GM18861 (cell line): ENCODE results near the gene EREG.

ENCODE experiments used
- ATAC-seq: cut with Tn5 transposase; IDR thresholded peaks from one replicate; pipeline ENCODE4 v1.9.1; 2021; ENCODE audit not compliant: unreplicated experiment

The EREG gene, protein sequence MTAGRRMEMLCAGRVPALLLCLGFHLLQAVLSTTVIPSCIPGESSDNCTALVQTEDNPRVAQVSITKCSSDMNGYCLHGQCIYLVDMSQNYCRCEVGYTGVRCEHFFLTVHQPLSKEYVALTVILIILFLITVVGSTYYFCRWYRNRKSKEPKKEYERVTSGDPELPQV

DNA sequence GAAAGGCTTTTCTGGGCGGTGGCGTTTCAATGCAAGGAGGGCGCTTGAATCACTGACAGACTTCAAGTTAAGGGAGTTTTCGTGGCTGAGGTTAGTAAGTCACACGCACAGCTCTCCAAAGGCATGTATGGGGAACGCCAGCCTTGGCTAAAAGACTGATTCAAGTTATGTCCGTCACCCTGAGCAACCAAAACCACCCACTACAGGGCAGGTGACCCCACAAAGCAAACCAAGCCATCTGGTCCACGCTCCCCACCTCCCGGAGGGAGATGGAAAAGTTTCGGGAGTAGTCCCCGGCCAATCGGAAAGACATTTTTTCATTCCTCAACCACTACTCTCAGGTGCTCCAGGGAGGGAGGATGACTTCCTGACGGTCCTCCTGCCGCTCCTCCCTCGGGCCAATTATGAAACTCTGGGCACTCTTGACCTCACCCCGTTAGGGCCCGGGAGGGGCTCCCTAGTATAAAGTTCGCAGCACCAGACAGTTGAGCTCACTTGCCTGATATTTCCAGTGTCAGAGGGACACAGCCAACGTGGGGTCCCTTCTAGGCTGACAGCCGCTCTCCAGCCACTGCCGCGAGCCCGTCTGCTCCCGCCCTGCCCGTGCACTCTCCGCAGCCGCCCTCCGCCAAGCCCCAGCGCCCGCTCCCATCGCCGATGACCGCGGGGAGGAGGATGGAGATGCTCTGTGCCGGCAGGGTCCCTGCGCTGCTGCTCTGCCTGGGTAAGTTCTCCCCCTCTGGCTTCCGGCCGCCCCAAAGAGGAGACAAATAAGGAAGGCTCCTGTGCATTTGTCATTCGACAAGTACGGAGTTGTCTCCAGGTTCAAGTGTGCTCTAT lies at the start of gene EREG:
EREG (plus strand) TSS at position 494 of the 840 bp plus-strand sequence; CDS start at position 658, 164 bp downstream.
- no peak for ATAC-seq

GRCh38 chr4:74315376-74315775 lies 49.6 kb upstream of the EREG start:
- no peak for ATAC-seq

GRCh38 chr4:74316397-74316796 lies 48.5 kb upstream of the EREG start:
- ATAC-seq = no peak

GRCh38 chr4:74317616-74318246 lies 47.2 kb upstream of the EREG start:
- ATAC-seq = no peak

GRCh38 chr4:74318276-74318675 lies 46.7 kb upstream of the EREG start:
- no peak for ATAC-seq

GRCh38 chr4:74319470-74319869 lies 45.5 kb upstream of the EREG start:
- no peak for ATAC-seq

GRCh38 chr4:74320559-74321118 lies 44.3 kb upstream of the EREG start:
- peak; percentile 72 for ATAC-seq

- ATAC-seq = no peak
Measured at GRCh38 chr4:74322301-74322700, 42.6 kb upstream of the EREG start.

- ATAC-seq = no peak
Measured at GRCh38 chr4:74323663-74324062, 41.3 kb upstream of the EREG start.

DNA sequence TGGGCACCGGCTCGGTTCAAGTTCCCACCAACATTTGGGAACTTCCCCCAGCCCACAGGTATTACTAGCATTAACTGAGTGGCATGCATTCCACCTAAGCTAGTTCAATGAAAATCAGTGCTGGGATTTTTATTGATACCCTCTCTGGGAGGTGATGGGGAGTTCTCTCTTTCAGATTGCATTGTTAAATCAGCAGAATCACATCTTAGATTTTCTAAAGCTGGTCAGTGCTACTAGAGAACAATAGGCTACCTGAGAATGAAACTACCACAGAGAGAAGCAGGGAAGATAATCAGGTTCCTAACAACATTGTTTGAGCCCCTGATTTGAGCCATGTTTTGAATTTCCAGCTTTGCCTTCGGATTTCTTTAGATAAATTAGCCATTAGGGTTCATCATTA lies 40.7 kb upstream of the EREG start:
- ATAC-seq = no peak

- ATAC-seq = no peak
Measured at GRCh38 chr4:74325886-74326285, 39.1 kb upstream of the EREG start.

GRCh38 chr4:74327762-74328161 lies 37.2 kb upstream of the EREG start:
- no peak for ATAC-seq

DNA sequence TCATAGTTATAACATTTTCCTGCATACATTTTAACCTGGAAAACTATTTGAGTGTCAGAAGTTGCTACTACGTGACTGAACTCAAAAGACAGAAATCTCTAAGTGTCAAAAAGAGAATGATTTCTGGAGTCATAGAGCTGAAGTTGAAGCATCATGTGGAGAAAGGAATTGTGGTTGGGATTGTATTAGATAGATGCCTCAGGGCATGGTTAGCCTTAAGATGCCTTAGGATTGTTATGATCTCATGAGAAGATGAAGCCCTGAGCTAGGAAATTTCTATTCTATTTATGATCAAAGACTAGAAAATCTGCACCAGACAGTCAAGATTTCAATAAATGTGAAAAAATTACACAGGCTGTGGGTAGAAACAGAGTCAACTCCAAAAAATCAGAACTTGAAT lies 36.4 kb upstream of the EREG start:
- ATAC-seq = no peak

DNA sequence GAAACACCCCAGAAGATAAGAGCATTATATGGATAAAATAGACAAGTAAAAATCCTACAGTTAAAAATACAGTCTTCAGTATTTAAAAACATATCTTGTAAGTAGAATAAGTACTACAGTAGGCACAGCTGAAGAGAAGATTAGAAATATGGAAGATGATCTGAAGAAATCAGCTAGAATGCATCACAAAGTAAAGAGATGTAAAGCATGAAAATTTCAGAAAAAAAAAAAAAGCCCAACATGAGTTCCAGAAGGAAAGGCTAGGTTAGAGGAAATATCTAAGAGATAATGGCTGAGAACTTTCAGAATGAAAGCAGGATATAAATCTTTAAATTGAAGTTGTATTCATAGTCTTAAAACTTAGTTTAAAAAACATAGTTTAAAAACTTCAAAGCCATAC lies 35.6 kb upstream of the EREG start:
- no peak for ATAC-seq

GRCh38 chr4:74330295-74330750 lies 34.6 kb upstream of the EREG start:
- no peak for ATAC-seq

- no peak for ATAC-seq
Measured at GRCh38 chr4:74331252-74331651, 33.7 kb upstream of the EREG start.

GRCh38 chr4:74331944-74332343 lies 33.0 kb upstream of the EREG start:
- no peak for ATAC-seq

GRCh38 chr4:74334636-74335035 lies 30.3 kb upstream of the EREG start:
- ATAC-seq = no peak

- peak; percentile 73 for ATAC-seq
Measured at GRCh38 chr4:74335341-74336021, 29.5 kb upstream of the EREG start.

DNA sequence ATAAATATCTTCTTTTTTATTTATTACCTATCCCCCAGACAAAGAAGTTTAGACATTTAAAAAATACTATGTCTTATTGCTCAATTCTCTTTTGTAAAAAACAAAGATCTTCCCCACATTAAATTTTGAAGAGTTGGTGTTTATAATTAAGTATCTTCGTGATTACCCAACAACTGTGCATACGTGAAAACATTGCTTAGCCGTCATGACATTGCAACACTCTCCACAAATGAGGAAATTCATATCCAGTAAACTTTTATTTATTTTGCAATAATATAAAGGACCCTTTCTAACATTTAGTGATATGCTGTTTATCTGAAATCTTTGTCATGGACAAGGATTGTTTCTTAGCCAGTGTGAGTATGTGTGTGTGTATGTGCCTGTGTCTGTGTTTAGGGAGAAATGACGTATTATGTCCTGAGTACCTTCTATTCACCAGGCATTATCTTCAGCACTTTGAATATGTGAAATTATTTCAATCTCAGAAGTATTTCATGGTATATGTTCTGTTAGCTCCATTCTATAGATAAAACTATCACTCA lies 26.1 kb upstream of the EREG start:
- no peak for ATAC-seq

DNA sequence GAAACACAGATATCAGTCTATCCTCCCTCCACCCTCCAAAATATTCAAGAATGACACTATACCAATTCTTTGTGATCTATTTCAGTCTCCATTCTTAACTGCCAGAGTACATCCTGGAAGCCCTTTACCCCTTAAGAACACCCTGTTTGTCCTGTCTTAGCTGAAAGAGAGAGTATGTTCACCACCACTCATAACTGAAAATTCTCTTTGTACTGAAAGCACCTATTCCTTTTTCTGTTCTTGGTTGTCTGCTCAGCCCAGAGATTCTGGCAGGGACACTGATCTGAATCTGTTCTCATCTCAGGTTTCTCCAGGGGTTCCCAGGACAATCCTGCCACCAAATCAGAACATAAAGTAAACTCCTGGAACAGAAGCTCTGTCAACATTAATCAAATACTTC lies 25.4 kb upstream of the EREG start:
- ATAC-seq = no peak
